Activated CD8-positive, alpha-beta memory T cell treated with anti-CD3 and anti-CD28 coated beads, Interleukin-2, amount 50 U/mL, for 24 hours (primary cell): Measurements from ENCODE around the gene THSD4.

Experiments
- DNase-seq: peaks from one replicate; pipeline ENCODE4 v3.0.0-alpha.2; 2020; ENCODE audit errors: extremely low read depth

The THSD4 gene

DNA sequence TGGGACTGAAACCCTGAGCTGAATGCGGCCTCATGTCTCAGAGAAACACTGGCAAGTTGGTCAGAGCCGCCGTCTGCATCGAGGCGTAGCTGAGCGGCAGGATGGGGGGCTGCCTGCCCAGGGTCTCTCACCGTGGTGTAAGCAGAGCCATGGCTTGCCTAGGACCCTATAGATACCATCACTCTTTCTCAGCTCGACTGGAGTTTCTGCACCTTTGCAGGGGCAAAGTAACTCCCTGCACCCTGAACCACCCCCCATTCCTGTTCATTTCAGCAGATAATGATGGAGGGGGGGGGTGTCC is 666.6 kb downstream of the THSD4 start:
- DNase-seq, result no peak

DNA sequence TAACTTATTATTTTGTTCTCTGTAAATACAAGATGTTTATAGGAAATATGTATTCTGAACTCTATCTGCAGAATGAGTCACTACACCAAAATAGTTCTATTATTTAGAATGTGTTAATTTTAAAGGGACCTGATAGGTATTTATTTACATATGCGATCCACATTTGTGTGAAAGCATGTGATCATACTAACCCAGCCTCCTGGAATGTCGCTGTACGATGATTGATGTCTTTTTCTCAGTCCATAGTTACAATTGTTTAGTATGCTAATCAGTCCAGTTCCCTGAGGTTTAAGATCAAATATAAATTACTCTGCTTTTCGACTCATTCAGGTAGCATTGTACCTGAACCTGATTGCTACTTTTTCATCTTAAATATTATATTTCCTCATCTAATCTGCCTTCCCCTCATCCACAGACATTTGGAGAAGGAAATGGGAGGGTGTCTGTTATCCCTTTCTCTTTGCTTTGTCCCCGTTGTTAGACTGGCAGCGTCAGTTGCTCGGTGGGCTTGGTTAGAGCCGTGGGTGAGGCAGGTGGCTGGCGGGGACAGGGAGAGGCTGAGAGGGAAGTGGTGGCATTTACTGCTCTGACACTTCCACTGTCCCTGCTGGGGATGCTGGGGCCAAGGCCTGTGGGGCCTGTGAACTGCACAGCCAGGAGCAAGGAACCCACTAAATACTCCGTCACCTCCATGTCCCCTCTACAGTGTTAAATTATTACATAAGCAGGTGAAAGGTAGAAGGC is 667.3 kb downstream of the THSD4 start:
- no peak for DNase-seq

DNA sequence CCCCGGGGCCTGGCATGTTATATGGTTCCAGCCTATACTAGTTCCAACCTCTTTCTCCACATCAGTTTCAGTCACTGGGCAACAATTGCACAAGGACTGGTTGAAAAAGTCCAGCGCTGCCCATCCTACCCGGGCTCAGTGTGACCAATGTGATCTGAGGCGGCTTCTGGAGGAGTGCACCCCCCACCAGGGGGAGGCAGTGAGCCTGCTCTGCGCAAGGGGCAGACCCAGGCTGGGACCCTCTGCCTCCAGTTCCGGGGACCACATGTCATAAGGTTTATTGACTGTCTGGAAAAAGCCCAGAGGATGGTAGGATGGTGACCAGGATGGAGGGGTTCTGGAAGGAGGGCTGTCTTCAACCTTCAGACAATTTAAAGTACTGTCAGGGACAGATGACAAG is 669.4 kb downstream of the THSD4 start:
- DNase-seq, result no peak

DNA sequence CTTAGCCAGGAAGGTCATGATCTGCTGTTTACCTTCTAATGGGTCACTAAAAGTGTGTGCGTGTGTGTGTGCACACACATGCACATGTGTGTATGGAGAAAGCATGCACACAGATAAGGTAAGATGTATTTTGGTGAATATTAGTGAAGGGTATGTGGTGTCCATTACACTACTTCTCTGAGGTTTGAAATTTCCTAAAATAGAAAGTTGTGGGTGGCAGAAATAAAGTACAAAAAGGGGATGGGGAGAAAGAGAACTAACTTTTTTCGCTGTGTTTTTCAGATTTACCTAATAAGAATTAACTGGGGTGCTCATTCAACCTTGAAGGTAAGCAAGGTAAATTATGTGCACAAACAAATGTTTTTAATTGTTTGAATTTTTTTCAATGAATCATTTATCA is 670.7 kb downstream of the THSD4 start:
- no peak for DNase-seq

DNA sequence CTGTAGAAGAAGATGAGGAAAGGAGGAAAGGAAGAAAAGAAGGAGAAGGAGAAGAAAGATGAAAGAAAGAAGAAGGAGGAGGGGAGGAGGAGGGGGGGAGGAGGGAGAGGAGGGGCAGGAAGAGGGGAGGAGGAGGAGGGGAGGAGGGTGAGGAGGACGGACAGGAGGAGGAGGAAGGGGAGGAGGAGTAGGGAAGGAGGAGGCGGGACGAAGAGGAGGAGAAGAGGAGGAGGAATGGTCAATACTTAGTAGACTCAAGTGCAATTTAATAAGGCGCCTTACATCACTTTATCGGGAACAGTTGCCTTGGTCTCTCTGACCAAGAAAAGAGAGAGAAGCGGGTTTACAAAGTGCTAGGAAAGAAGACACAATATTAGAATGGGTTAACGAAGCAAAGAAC is 671.4 kb downstream of the THSD4 start:
- no peak for DNase-seq

DNA sequence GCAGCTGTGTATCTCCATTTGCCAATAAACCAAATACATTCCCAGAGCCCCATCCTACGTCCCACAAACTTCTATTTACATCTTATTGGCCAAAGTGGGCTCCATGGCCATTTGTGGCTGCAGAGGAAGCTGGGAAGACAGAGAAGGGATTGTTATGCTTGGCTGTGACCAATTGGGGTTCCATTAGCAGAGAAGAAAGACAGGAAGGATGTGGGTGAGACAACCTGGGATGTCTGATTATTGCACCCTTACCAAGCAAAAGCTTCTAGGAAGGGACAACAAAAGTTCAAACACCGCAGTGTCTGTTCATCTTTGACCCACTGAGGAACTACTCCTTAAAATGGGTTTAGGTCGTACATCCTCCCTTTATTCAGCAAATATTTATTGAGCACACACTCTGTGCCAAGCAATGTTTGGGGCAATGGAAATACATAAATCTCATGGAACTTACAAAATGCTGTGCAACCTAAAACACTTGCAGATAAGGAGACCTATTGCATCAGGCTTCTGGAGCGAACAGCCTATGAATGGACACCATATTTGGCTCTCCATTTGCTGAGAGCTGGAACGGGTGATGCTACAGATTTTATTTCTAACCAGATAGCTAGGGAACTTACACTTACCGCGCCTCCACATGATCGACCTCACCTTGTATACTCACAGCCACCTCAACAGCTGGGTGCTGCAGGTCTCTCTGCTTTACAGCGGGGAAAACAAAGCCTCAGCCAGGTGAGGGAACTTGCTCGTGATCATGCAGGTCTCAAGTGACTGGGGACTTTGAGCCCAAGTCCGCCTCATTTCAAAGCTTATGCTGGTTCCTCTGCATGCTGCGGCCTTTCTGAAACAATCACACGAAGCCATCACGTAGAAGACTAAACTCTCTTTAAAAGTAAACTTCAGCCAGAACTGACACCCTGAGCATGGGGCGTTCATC is 673.6 kb downstream of the THSD4 start:
- no peak for DNase-seq

DNA sequence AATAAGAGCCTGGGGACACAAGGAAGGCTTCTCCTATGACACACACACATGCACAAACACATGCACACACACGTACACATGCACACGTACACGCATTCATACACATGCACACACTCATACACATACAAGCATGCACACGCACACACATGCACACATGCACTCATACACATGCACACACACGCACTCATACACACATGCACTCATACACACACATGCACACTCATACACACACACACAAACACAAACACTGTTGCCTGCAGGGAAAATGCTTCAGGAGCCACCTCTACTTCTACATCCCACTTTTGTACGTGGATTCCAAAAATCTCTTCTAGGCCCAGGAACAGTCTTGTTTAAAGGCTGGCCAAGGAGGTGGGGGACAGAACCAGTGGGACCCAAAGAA is 674.3 kb downstream of the THSD4 start:
- no peak for DNase-seq

DNA sequence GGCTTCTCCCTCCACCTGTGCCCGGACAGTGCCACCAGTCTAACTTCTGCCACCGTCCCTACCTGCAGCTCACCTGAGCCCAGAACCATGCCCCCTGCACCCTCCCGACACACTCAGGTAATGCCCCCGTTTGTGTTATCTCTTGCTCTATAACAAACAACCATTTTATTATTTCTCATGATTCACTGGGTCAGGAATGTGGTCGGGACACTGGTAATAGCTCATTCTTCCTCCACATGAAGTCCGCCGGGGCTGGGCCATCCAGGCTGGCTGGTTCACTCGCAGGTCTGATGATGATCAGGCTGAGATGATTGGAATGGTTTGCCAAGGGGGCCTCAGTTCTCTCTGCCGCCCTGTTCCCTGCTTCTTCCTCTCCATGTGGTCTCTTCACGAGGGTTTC is 674.8 kb downstream of the THSD4 start:
- no peak for DNase-seq

DNA sequence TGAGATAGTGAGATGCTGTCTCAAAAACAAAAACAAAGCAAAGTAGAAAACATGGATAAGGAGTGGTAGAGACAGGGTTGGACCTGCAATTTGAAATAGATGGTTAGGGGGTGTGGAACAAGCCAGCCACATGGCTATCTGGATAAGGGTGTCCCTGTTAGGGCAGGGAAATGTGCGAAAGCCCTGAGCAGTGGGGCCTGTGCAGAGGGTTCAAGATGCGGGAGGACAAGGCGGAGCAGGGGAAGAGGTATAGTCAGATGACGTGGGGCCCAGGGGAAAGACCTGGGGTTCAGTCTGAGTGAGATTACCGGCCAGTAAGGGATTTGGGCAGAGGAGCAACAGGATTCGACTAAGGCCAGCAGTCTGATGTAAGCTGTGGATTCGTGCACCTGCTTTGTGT is 676.7 kb downstream of the THSD4 start:
- no peak for DNase-seq

DNA sequence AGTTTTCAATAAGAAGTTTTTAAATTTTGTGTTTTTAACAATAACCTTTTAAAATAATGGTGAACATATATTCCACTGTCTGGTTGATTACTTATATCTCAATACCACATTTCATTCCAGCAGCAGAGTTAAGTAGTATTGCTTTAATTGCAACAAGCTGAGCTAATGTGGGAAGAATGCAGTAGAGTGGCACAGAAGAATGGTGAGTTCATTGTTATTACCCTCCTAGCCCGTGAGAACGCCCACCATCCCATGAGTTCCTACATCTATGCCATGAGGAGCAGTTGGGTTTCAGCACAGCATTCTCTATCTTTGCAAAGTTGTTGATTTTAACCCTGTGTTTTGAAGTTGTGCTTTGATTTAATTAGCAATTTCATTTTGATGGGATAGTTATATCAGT is 677.2 kb downstream of the THSD4 start:
- DNase-seq, result no peak

DNA sequence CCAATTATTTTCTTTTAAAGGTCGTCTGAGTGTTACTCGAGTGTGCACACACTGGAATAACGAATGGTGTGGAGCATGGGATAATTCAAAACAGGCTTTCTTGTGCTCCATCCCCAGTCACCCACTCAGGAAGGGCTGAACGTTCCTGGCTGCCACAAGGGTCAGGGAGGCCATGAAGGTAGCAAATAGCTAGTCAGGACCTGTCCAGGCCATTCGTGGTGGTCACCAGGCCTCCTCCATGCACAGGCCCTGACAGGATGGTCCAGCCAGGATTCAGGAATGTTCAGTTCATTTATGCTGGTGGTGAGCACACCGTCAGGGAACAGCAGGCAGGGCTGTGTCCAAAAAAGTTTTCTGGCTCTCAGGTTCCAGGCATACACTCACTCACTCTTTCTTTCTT is 683.4 kb downstream of the THSD4 start:
- no peak for DNase-seq

DNA sequence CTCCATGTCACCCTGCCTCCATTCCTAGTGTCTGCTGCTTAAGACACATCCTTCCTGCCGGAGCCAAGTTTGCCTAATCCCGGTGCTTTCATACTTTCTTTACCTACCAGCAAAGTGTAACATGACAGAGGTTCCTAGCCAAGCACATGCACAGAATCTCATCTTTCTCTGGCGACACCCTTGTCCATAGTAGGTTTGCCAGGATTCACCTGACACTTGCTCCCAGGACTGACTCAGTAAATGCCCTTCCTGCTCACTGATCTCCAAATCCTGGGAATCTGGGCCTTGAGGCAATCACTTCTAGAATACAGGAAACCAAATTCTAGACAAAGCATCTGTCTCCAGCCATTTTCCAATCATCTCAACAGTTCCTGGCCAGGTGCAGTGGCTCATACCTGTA is 684.9 kb downstream of the THSD4 start:
- no peak for DNase-seq

DNA sequence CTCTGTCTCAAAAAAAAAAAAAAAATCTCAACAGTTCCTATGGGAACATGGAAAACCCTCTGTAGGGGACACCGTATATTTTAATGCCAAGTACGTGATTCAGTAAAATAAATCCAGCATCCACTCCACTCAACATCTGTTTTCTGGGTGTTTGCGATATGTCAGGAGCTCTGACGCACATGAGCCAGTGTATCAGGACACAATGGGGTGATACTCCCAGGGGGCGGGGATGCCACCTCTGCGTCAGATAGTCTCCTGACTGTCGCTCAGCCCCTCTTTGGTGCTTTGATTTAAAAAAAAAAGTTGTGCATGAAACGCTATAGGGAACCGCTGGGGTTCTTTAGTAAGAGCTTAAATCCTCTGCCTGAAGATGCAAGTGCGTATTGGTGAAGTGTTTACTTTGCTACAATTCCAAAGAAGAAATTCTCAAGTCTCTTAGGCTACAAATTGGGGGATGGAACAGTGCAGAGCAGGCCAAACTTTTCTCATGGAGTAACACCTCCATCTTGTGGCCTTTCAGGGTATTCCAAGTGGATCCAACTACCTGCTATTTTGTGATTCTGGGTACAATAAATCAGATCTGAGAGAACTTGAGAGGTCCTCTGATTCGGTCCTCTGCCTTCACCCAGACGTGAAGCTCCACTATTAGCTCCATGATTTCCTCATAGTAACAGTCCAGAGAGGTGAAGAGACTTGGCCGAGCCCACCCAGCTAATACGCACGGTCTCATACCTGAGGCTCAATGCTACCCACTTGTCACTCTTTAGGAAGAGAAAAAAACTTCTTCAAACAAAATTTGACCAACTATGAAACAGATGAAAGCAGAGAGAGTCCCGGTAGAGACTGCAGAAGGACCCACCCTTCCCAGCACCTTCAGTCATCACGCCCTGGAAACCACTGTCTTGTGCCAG is 685.8 kb downstream of the THSD4 start:
- DNase-seq, result no peak

DNA sequence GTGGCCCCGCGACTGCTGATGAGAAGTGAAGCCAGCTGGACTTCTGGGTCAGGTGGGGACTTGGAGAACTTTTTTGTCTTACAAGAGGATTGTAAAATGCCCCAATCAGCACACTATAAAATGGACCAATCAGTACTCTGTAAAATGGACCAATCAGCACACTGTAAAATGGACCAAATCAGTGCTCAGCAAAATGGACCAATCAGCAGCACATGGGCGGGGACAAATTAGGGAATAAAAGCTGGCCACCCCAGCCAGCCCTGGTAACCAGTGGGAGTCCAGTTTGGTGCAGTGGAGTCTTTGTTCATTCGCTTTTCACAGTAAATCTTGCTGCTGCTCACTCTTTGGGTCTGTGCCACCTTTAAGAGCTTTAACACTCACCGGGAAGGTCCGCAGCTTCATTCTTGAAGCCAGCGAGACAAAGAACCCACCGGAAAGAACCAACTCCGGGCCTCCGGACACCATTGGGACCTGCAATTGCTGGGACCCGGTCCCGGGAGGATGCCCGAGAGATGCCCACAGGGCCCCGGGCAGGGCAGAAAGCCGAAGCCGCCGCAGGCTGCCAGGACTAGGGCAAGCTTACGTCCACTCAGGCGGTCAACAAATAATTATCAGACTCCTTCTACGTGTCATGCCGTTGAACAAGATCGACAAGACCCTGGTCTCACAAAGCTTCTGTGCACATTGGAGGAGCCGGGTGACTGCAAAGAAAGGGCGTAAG is 686.8 kb downstream of the THSD4 start:
- no peak for DNase-seq

DNA sequence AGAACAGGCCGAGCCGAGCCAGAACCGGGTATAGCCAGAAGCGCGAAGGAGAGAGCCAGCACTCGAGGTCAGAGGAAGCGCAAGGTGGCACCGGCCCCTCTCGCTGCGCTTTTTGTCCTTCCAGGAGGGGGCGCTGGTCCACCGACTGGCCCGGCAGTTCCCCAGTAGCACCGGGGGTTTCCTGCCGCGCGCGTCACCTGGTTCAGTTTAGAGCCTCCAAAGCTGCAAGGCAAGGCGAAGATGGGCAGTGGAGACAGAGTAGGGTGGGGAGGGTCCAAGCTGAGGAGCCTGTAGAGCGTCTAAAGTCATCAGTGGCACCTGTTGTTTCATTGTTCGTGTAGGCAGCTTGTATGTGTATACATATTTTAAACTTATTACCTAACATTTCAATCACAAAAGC is 687.5 kb downstream of the THSD4 start:
- no peak for DNase-seq

DNA sequence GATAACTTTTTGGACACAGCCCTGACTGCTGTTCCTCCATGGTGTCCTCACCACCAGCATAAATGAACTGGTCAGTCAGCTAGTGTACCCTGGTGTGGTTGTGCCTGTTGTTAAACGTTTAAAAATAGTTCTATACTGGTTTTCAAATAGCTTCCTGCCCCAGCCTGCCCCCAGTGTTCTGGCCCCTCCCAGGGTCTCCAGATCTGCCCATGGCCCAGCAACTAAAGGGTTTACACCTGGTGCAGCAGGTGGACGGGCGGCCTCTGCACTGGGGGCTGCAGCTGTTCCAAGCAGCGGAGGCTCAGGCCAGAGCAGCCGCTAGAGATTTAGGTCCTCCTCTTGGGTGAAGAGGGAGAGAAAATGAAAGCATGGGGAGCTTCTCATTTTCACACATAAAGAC is 689.0 kb downstream of the THSD4 start:
- DNase-seq, result no peak

DNA sequence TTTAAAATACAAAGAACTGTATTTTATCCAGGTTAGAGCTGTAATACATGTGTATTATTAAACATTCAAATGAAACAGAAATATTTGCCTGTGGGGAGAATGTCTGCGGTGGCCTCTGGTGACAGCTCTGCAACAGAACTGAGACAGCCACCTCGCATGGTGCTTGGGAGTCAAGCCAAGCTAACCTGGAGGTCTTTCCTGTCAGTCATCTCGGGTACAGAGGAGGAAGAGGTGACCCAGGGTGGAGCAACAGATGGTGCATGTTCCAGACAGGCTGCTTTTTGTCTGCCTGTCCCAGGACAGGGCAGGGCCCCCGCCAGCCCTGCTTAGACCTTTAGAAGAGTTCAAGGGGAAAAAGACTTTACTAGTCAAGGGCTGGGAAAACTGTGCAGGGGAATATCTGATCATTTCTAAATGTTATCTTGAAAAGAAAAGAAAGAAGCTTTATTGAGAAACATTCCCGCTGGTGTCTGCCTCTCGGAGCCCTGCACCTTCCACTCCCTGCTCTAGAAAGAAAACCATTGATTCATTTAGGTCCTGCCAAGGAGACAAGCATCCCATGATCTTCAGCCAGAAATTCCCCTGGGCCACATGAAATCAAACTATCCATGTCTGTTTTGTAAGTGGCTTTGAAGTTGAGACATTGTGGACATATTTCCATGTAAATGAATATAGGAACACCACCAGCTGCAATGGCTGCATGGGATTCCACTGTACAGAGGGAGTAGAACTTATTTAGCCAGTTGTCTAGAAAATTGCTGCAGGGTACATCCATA is 689.6 kb downstream of the THSD4 start:
- DNase-seq, result no peak

DNA sequence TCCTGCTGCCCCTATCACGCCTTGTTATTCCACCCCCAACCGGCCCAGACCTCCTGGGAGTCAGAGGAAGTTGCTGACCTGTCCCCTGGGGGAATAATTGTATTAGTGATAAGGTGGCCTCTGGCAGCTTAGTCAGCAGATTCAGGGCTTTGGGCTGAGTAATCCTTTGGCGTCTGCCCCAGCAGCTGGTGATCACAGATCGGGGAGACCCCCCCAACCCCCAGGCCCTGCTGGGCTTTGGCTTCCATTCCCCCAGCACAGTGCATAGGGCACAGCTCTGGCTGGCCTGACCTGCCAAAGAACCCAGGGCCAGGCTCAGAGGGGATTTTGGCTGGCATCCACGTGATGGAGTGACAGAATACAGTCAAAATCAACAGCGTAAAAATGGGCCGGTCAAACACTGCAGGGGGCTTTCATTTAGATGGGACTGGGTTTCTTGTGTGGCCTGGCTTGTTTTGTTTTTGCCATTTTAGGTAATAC is 691.2 kb downstream of the THSD4 start:
- DNase-seq, result no peak

DNA sequence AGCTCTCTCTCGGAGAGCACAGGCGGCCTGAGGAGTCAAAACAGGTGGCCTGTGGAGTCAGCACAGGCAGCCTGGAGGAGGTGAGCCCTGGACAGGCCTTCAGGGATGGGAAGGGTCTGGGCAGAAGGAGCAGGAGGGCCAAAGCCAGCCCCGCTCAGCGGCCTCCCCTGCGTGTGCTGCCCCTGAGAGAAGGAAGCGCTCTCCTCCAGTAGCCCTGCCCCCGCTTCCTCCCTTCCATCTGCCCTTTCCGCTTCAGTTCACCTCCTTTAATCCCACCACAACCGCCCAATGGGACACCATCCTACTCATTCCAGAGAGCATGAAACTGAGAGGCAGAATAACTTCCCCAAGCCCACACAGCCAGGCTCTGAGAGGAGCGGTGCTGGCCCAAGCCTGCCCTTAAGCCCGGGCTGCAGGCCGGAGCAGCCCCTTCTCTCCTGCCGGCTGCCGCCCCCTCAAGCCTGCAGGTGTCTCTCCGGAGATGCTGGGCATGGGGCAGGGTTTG is 691.9 kb downstream of the THSD4 start:
- no peak for DNase-seq

DNA sequence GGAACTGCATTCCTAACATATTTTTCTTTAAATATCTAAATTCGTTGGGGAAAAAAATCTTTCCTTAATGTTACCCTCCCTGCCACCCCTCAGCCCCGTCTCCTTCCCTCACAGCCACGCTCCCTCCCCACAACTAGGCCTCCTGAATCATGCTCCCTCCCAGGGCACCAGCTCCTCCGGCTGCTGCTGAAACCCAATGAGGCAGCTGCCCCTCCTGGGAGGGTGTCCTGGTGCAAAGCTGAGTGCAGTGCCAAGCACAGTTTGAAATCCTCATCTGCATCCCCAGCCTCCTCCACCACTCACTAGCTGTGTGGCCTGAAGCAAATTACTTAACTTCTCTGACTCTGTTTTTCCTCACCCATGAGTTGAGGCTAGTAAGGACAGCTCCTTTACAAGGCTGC is 692.4 kb downstream of the THSD4 start:
- no peak for DNase-seq
